ENCODE results near the gene APOL6.

APOL6 gene

GRCh38 chr22:35609261-35609660 is 39.0 kb upstream of the APOL6 start:
- Histone ChIP-seq H3K36me3 (ENCODE audit: control insufficient read depth, insufficient read depth, low read length) (no peaks in the 10 kb centered on the region), H3K27me3 (replicated peaks; ENCODE audit: control insufficient read depth, insufficient read depth, low read length) (peaks cover 2% of the 10 kb centered on the region), H3K4me3 (replicated peaks; ENCODE audit: low read depth, low read length) (no peak overlapping the region)
- TF ChIP-seq CTCF (IDR thresholded peaks at IDR 0.05; ENCODE audit: insufficient read depth, low read length, poor library complexity, severe bottlenecking), result no peak
- DNase-seq (ENCODE audit: extremely low read depth, insufficient read length), result no peak

GRCh38 chr22:35609761-35610160 is 38.5 kb upstream of the APOL6 start:
- DNase-seq (ENCODE audit: extremely low read depth, insufficient read length), result no peak
- Histone ChIP-seq H3K27me3 (replicated peaks; ENCODE audit: control insufficient read depth, insufficient read depth, low read length) (peaks cover 2% of the 10 kb centered on the region), H3K36me3 (ENCODE audit: control insufficient read depth, insufficient read depth, low read length) (no peaks in the 10 kb centered on the region), H3K4me3 (replicated peaks; ENCODE audit: low read depth, low read length) (no peak overlapping the region)
- TF ChIP-seq CTCF (IDR thresholded peaks at IDR 0.05; ENCODE audit: insufficient read depth, low read length, poor library complexity, severe bottlenecking), result no peak

- no peak for TF ChIP-seq CTCF (IDR thresholded peaks at IDR 0.05; ENCODE audit: insufficient read depth, low read length, poor library complexity, severe bottlenecking)
- DNase-seq (ENCODE audit: extremely low read depth, insufficient read length), result no peak
- H3K36me3 ChIP-seq (ENCODE audit: control insufficient read depth, insufficient read depth, low read length), result no peaks in the 10 kb centered on the region
- H3K4me3 ChIP-seq (replicated peaks; ENCODE audit: low read depth, low read length), result no peak overlapping the region
- peaks cover 2% of the 10 kb centered on the region for H3K27me3 ChIP-seq (replicated peaks; ENCODE audit: control insufficient read depth, insufficient read depth, low read length)
Measured at GRCh38 chr22:35610741-35611140, 37.5 kb upstream of the APOL6 start.

GRCh38 chr22:35611200-35611890 is 36.9 kb upstream of the APOL6 start:
- H3K27me3 ChIP-seq (replicated peaks; ENCODE audit: control insufficient read depth, insufficient read depth, low read length), result peaks cover 1% of the 10 kb centered on the region
- TF ChIP-seq CTCF (IDR thresholded peaks at IDR 0.05; ENCODE audit: insufficient read depth, low read length, poor library complexity, severe bottlenecking), result no peak
- no peak overlapping the region for H3K4me3 ChIP-seq (replicated peaks; ENCODE audit: low read depth, low read length)
- H3K36me3 ChIP-seq (ENCODE audit: control insufficient read depth, insufficient read depth, low read length), result no peaks in the 10 kb centered on the region
- DNase-seq (ENCODE audit: extremely low read depth, insufficient read length), result no peak

- Histone ChIP-seq H3K4me3 (replicated peaks; ENCODE audit: low read depth, low read length) (no peak overlapping the region), H3K27me3 (replicated peaks; ENCODE audit: control insufficient read depth, insufficient read depth, low read length) (peaks cover 1% of the 10 kb centered on the region), H3K36me3 (ENCODE audit: control insufficient read depth, insufficient read depth, low read length) (no peaks in the 10 kb centered on the region)
- TF ChIP-seq CTCF (IDR thresholded peaks at IDR 0.05; ENCODE audit: insufficient read depth, low read length, poor library complexity, severe bottlenecking), result no peak
- DNase-seq (ENCODE audit: extremely low read depth, insufficient read length), result no peak
Measured at GRCh38 chr22:35611891-35612576, 36.2 kb upstream of the APOL6 start.

Measured in GM06990 (cell line).